Spleen (tissue), 7 donors: ENCODE data around the gene KCNJ4.

Experiments used
- CTCF ChIP-seq, 11 experiments: fragments of 200-600 bp in 7 of 11; fragments of 450-650 bp in 4 of 11; sonication (generic) in 4 of 11; IDR thresholded peaks in 8 of 11; conservative IDR thresholded peaks in 3 of 11; 1 replicate in 7 of 11; 2 replicates in 4 of 11; pipeline versions ENCODE4 v1.4.0 to v1.8.0; 2016 to 2021; ENCODE audit warnings: antibody characterized with exemption in 11 of 11, inconsistent platforms in 4 of 11, mild to moderate bottlenecking in 1 of 11
- POLR2A ChIP-seq, 3 donors: fragments of 450-650 bp; IDR thresholded peaks; one replicate each; pipeline ENCODE4 v1.5.1; 2017; ENCODE audit warnings: antibody characterized with exemption in 3 of 3, mild to moderate bottlenecking in 1 of 3
- donor health status: DM: no; HTN: no; CAD: no; lungs with moderate emphysema.
- donor health status: DM: no; HTN: no; CAD: no.
- donor health status: DM: no; HTN: no; CAD: no.

- TF ChIP-seq CTCF (IDR thresholded peaks at IDR 0.05 in 8 of 11, conservative IDR thresholded peaks at IDR 0.05 in 3 of 11) = no peak
- no peak for TF ChIP-seq POLR2A (IDR thresholded peaks at IDR 0.05)
Observed at GRCh38 chr22:38397189-38398085, 57.6 kb downstream of the KCNJ4 start.
